ENCODE results near the gene PDILT. TPM values are rescaled to one million over a fixed set of nuclear protein-coding genes. Genes with fewer than 3 reads are reported as not detected.
"Not testable (repeated sequence)": the region's sequence is repeated elsewhere in the genome, so short reads cannot be mapped to it uniquely, and the experiment has no call there.

The PDILT gene
- total RNA-seq, 2 donors from 2014 or later, result not detected

DNA sequence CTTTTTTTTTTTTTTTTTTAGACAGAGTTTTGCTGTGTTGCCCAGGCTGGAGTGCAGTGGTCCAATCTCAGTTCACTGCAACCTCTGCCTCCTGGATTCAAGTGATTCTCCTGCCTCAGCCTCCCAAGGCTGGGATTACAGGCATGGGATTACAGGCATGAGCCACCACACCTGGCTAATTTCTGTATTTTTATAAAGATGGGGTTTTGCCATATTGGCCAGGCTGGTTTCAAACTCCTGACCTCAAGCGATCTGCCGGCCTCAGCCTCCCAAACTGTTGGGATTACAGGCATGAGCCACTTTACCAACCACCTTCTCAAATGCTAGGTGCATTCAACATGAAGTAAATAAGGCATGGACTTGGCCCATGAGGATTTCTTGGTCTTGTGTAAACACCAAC is 83.5 kb downstream of the PDILT start:
- not testable (repeated sequence) for H3K36me3 Mint-ChIP-seq (ENCODE audit: insufficient read depth in 2 of 2); H3K27ac Mint-ChIP-seq; H3K9me3 Mint-ChIP-seq; H3K27me3 Mint-ChIP-seq (ENCODE audit: low read depth); ATAC-seq (replicated peaks in 1 of 2); H3K4me3 Mint-ChIP-seq; H3K4me1 Mint-ChIP-seq (ENCODE audit: low read depth); DNase-seq

DNA sequence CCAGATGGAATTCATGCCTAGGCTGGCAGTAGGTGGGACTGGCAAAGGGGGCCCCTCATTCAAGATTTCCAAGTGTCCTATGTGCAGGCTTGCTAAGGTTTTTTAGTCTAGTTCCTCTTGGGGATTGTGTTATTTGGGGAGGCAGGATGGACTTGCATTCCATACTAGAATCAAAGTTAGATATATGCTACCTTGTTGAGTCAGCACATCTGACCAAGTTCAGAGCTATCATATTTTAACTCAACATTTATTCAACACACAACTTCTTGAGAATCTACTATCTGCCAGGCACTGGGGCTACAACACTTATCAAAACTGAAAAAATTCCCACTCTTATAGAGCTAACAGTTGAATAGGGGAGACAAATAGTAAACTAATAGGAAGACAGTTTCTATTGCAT is 83.9 kb downstream of the PDILT start:
- Mint-ChIP-seq H3K4me3 (no peak overlapping the region), H3K4me1 (ENCODE audit: low read depth) (no peaks in the 10 kb centered on the region), H3K27ac (no peak overlapping the region), H3K9me3 (no peaks in the 10 kb centered on the region), H3K27me3 (ENCODE audit: low read depth) (no peaks in the 10 kb centered on the region), H3K36me3 (ENCODE audit: insufficient read depth in 2 of 2) (no peaks in the 10 kb centered on the region)
- DNase-seq, result no peak
- no peak for ATAC-seq (replicated peaks in 1 of 2)

DNA sequence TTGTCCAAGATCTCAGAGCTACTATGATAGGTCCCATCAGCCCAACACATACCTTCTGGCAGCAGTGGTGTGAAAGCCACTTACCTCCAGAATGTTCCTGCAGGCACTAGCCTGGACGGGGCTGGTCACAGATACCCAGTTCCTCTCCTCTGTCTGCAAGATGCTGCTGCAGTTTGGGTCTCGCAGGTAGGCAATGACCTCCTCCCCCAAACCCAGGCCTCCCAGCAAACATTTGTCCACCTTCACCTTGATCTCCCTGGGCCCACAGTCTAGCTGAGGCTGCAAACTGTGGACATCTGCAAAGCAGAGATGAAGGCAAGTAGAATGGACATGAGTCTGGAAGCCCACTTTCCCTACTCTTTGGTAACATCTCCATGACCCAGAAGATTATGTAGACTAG is 84.4 kb downstream of the PDILT start:
- no peak for ATAC-seq (replicated peaks in 1 of 2)
- Mint-ChIP-seq H3K4me1 (ENCODE audit: low read depth) (no peaks in the 10 kb centered on the region), H3K36me3 (ENCODE audit: insufficient read depth in 2 of 2) (no peaks in the 10 kb centered on the region)

DNA sequence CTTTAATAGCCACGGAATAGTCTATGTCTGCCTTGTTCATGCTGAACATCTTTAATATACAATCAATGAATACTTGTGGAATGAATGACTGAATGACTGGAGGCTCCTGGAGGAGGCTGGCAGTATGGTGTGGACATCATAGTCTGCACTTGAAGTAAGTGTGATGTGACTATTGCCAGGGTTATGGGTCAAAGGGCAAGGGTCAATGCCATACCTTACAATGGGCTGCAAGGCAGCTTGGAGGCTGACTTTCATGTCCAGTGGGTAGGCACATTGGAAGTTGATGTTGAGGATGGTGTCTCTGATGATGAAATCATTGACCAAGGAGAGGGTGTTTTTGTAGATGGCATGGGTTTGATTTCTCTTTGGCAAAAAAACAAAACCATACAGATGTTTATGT is 85.1 kb downstream of the PDILT start:
- DNase-seq (no peak), ATAC-seq (replicated peaks in 1 of 2) (no peak)
- Mint-ChIP-seq H3K9me3 (no peaks in the 10 kb centered on the region), H3K27ac (no peak overlapping the region), H3K36me3 (ENCODE audit: insufficient read depth in 2 of 2) (no peaks in the 10 kb centered on the region), H3K27me3 (ENCODE audit: low read depth) (no peaks in the 10 kb centered on the region), H3K4me3 (no peak overlapping the region), H3K4me1 (ENCODE audit: low read depth) (no peaks in the 10 kb centered on the region)

More for the DNA sequence above, 84.4 kb downstream of the PDILT start:
- no peak for DNase-seq
- Mint-ChIP-seq H3K27ac (no peak overlapping the region), H3K4me3 (no peak overlapping the region), H3K27me3 (ENCODE audit: low read depth) (no peaks in the 10 kb centered on the region), H3K9me3 (no peaks in the 10 kb centered on the region)

DNA sequence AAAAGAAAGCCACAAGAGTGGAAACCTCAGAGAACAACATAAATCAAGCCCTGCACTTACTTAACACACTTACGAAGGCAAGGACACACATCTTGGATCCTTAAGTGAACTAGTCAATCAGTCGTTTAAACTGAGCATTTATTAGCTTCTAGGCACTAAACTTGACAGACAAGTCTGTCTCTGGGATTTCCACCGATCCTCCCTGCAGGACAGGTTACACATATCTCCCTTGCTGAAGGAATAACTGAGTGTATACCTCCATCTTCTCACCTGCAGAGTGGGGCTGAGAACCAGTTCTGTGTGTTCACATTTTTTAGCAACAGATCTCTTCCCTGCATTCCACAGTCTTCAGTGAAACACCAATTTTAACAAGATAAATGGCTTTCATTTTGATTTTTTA is 86.1 kb downstream of the PDILT start:
- DNase-seq (no peak), ATAC-seq (replicated peaks in 1 of 2) (no peak)
- H3K27me3 Mint-ChIP-seq (ENCODE audit: low read depth), result no peaks in the 10 kb centered on the region
- H3K36me3 Mint-ChIP-seq (ENCODE audit: insufficient read depth in 2 of 2), result no peaks in the 10 kb centered on the region
- no peaks in the 10 kb centered on the region for H3K4me1 Mint-ChIP-seq (ENCODE audit: low read depth)
- no peaks in the 10 kb centered on the region for H3K9me3 Mint-ChIP-seq
- H3K27ac Mint-ChIP-seq, result no peak overlapping the region
- no peak overlapping the region for H3K4me3 Mint-ChIP-seq

DNA sequence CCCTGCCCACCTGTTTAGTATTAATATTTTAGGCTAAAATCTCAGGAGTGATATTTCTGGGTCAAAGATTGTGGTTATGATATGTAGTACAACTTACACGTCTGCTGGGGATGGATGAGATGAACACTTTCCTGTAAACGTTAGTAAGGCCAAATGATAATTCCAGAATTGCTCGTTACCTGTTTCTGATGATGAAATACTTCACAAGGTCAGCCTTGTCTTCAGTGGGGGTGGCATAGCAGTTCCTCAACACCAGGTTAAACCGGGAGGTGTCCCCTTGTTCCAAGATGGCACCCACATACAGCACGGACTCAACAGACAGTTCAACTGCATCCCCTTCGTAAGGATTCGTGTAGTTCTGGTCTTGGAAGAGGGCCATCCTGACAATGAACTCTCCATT is 86.5 kb downstream of the PDILT start:
- Mint-ChIP-seq H3K36me3 (ENCODE audit: insufficient read depth in 2 of 2) (no peaks in the 10 kb centered on the region), H3K27me3 (ENCODE audit: low read depth) (no peaks in the 10 kb centered on the region), H3K4me3 (no peak overlapping the region), H3K4me1 (ENCODE audit: low read depth) (no peaks in the 10 kb centered on the region), H3K27ac (no peak overlapping the region), H3K9me3 (peaks cover 0 to 3% of the 10 kb centered on the region in 2 donors)
- DNase-seq (no peak), ATAC-seq (replicated peaks in 1 of 2) (no peak)

DNA sequence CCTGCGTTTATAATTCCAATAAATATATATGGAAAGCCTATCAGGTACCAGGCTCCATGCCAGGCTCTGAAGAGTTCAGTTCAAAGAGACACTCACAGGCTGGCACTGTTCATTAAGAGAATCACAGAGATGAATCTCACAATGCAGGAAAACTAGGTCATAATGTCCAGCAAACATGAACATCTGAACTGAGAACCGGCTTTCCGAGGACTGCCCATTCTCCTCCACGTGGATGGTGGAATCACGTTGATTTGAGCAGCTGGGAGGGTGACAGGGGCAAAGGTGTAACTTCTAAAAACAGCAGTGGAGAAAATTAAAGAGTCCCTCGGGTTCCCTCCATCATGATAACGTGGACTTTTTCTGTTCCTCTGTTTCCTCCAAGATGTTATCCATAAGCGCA is 87.4 kb downstream of the PDILT start:
- no peak for DNase-seq
- H3K4me1 Mint-ChIP-seq (ENCODE audit: low read depth), result no peaks in the 10 kb centered on the region
- H3K27me3 Mint-ChIP-seq (ENCODE audit: low read depth), result no peaks in the 10 kb centered on the region
- H3K27ac Mint-ChIP-seq, result no peak overlapping the region
- no peak overlapping the region for H3K4me3 Mint-ChIP-seq
- no peak for ATAC-seq (replicated peaks in 1 of 2)
- no peaks in the 10 kb centered on the region for H3K36me3 Mint-ChIP-seq (ENCODE audit: insufficient read depth in 2 of 2)
- peaks cover 0 to 3% of the 10 kb centered on the region in 2 donors for H3K9me3 Mint-ChIP-seq

DNA sequence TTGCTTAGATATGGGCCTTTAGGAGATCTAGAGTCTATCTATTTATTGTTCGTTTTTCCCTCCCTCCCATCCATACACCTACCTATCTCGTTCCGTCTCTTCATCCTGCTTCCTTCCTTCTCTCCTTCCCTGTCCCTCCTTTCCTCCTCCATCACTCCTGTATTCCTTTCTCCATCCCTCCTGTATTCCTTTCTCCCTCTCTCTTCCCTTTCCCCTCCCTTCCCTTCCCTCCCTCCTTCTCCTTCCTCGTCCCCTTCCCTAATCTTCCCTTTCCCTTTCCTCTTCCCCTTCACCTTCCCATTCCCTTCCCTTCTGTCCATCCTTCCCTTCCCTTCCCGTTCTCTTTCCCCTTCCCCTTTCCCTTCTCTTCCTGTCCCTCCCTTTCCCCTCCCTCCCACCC is 87.8 kb downstream of the PDILT start:
- no peak overlapping the region for H3K4me3 Mint-ChIP-seq
- ATAC-seq (replicated peaks in 1 of 2), result no peak
- no peaks in the 10 kb centered on the region for H3K4me1 Mint-ChIP-seq (ENCODE audit: low read depth)
- peaks cover 0 to 3% of the 10 kb centered on the region in 2 donors for H3K9me3 Mint-ChIP-seq
- H3K27ac Mint-ChIP-seq, result no peak overlapping the region
- DNase-seq, result no peak
- no peaks in the 10 kb centered on the region for H3K36me3 Mint-ChIP-seq (ENCODE audit: insufficient read depth in 2 of 2)
- no peaks in the 10 kb centered on the region for H3K27me3 Mint-ChIP-seq (ENCODE audit: low read depth)

DNA sequence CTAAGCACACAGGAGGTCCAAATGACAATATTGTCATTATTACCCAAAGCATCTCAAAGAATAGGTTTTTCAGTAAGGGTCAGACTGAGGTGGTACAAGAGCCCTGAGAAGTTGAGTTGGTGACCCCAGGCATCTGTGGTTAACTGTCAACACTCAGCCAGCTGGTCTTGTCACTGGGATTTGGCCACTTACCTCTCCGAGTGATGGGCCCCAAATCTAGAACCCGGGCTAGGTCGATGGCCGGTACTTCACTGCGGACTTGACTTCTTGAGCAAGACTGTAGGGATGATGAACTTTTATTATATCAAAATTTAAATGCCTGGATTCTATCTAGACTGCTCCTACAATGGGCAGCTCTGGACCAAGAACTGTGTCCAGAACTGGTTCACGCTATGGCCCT is 88.8 kb downstream of the PDILT start:
- Mint-ChIP-seq H3K4me3 (no peak overlapping the region), H3K4me1 (ENCODE audit: low read depth) (no peaks in the 10 kb centered on the region), H3K9me3 (peaks cover 0 to 3% of the 10 kb centered on the region in 2 donors), H3K27ac (no peak overlapping the region), H3K36me3 (ENCODE audit: insufficient read depth in 2 of 2) (no peaks in the 10 kb centered on the region), H3K27me3 (ENCODE audit: low read depth) (no peaks in the 10 kb centered on the region)
- no peak for DNase-seq
- no peak for ATAC-seq (replicated peaks in 1 of 2)

DNA sequence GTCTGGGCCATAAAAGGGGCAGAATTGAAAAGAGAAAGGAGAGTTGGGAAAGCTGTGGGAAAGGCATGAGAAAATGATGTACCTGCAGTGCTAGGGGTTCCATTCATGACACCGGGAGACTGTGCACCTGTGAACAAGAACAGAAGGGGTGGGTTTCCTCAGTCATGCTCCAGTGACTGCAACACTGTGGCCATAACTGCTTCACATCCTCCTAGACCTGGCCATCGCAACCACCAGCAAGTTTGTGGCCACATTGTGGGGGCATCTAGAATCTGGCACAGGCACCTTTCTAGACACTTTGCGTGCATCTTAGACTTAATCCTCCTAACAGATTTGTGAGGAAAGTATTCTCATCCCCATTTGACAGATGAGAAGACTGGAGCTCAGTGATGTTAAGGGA is 90.0 kb downstream of the PDILT start:
- no peaks in the 10 kb centered on the region for H3K4me1 Mint-ChIP-seq (ENCODE audit: low read depth)
- no peak for ATAC-seq (replicated peaks in 1 of 2)
- no peaks in the 10 kb centered on the region for H3K27me3 Mint-ChIP-seq (ENCODE audit: low read depth)
- no peak overlapping the region for H3K27ac Mint-ChIP-seq
- no peak overlapping the region for H3K4me3 Mint-ChIP-seq
- DNase-seq, result no peak
- peaks cover 0 to 3% of the 10 kb centered on the region in 2 donors for H3K9me3 Mint-ChIP-seq
- no peaks in the 10 kb centered on the region for H3K36me3 Mint-ChIP-seq (ENCODE audit: insufficient read depth in 2 of 2)

DNA sequence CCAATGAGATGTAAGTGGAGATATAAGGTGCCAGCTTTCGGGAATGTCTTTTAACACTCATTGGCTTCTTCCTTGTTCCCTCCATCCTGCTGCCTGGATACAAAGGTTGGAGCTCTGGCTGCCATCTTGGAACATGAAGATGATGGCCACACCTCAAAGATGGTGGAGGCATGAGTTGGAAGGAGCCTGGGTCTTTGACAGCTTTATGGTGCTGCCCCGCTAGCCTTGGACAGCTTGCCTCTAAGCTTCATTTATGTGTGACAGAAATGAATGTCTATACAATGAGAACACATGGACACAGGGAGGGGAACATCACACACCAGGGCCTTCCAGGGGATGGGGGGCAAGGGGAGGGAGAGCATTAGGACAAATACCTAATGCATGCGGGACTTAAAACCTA is 90.8 kb downstream of the PDILT start:
- H3K4me1 Mint-ChIP-seq (ENCODE audit: low read depth), result no peaks in the 10 kb centered on the region
- H3K4me3 Mint-ChIP-seq, result no peak overlapping the region
- H3K9me3 Mint-ChIP-seq, result peaks cover 0 to 3% of the 10 kb centered on the region in 2 donors
- H3K36me3 Mint-ChIP-seq (ENCODE audit: insufficient read depth in 2 of 2), result no peaks in the 10 kb centered on the region
- no peak overlapping the region for H3K27ac Mint-ChIP-seq
- no peak for DNase-seq
- no peaks in the 10 kb centered on the region for H3K27me3 Mint-ChIP-seq (ENCODE audit: low read depth)
- ATAC-seq (replicated peaks in 1 of 2), result no peak

DNA sequence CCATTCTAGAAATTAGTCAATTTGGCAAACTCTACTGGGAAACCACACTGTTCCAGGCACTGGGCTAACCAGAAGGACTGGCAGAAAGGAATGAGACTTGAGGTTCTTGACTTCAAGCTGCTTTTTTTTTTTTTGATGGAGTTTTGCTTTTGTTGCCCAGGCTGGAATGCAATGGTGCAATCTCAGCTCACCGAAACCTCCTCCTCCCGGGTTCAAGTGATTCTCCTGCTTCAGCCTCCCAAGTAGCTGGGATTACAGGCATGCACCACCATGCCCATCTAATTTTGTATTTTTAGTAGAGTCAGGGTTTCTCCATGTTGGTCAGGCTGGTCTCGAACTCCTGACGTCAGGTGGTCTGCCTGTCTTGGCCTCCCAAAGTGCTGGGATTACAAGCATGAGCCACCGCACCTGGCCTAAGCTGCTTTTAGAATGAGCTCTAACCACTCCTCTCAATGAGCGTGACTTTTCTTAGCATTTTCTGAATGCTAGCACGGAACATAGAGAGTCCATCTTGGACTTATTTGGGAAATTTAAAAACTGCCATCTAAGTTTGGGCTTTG is 91.9 kb downstream of the PDILT start:
- H3K4me3 Mint-ChIP-seq; H3K4me1 Mint-ChIP-seq (ENCODE audit: low read depth); H3K9me3 Mint-ChIP-seq; ATAC-seq (replicated peaks in 1 of 2); H3K36me3 Mint-ChIP-seq (ENCODE audit: insufficient read depth in 2 of 2); DNase-seq; H3K27me3 Mint-ChIP-seq (ENCODE audit: low read depth); H3K27ac Mint-ChIP-seq: not testable (repeated sequence)

DNA sequence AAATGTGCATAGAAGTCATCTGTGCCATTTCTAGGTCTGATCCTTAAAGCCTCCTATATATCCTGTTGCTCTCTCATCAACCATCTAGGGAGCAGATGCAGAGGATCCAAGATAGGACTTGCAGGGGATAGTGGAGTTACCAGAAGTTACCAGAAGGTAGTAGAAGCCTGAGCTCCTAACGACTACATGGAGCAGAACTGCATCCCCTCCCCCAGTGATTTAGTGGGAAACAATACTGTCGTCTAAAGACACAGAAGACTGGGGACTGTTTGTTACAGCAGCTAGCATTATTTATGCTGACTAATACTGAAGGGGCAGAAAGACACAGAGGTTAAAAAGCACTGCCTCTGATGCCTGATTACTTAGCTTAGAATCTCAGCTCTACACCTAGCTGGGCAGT is 93.0 kb downstream of the PDILT start:
- Mint-ChIP-seq H3K27me3 (ENCODE audit: low read depth) (no peaks in the 10 kb centered on the region), H3K4me1 (ENCODE audit: low read depth) (no peaks in the 10 kb centered on the region), H3K36me3 (ENCODE audit: insufficient read depth in 2 of 2) (no peaks in the 10 kb centered on the region), H3K27ac (no peak overlapping the region), H3K9me3 (peaks cover 0 to 3% of the 10 kb centered on the region in 2 donors), H3K4me3 (no peak overlapping the region)
- ATAC-seq (replicated peaks in 1 of 2), result no peak
- DNase-seq, result no peak
